ENCODE measurements around the gene JAKMIP1. TPM values are rescaled to one million over a fixed set of nuclear protein-coding genes. Genes with fewer than 3 reads are reported as not detected.

The JAKMIP1 gene
- total RNA-seq, 2 donors from 2014 or later: 0.78 to 1.3 TPM

DNA sequence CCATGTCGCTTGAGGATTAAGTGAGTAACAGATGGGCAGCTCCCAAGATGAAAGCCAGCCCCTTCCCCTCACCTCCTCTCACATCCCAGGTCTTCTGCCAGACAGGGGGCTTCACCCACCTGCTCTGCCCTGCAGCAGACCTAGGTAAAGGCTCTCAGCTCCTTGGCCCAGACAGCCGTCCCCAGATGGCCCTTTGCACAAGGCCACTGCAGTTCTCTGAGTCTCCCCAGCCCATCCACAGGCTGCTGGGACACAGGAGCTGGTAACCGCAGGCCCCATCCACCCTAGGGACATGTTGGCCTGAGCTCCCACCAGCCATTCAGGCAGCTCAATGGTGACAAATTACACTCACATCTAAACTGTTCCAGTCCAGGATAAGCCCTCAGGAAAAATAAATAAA is 197.4 kb downstream of the JAKMIP1 start:
- WGBS, 2 donors: 35 to 80% methylated on average over 3 of the region's 3 CpGs
- intact Hi-C loops (cut with DNase I): no loop called here
- DNase-seq (no peak), ATAC-seq (no peak)
- H3K9me3 ChIP-seq: no peaks in the 10 kb centered on the region
- no peaks in the 10 kb centered on the region for H3K4me1 ChIP-seq
- TF ChIP-seq, protein P1, sequence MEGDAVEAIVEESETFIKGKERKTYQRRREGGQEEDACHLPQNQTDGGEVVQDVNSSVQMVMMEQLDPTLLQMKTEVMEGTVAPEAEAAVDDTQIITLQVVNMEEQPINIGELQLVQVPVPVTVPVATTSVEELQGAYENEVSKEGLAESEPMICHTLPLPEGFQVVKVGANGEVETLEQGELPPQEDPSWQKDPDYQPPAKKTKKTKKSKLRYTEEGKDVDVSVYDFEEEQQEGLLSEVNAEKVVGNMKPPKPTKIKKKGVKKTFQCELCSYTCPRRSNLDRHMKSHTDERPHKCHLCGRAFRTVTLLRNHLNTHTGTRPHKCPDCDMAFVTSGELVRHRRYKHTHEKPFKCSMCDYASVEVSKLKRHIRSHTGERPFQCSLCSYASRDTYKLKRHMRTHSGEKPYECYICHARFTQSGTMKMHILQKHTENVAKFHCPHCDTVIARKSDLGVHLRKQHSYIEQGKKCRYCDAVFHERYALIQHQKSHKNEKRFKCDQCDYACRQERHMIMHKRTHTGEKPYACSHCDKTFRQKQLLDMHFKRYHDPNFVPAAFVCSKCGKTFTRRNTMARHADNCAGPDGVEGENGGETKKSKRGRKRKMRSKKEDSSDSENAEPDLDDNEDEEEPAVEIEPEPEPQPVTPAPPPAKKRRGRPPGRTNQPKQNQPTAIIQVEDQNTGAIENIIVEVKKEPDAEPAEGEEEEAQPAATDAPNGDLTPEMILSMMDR (IDR thresholded peaks at IDR 0.05): no peak
- no peak for TF ChIP-seq POLR2A (IDR thresholded peaks at IDR 0.05)
- H3K4me3 ChIP-seq: no peak overlapping the region
- H3K27me3 ChIP-seq: no peaks in the 10 kb centered on the region
- H3K27ac ChIP-seq: no peak overlapping the region
- H3K36me3 ChIP-seq (replicated peaks in 1 of 2; ENCODE audit: insufficient read depth in 1 of 2, low read depth in 2 of 2): no peaks in the 10 kb centered on the region

DNA sequence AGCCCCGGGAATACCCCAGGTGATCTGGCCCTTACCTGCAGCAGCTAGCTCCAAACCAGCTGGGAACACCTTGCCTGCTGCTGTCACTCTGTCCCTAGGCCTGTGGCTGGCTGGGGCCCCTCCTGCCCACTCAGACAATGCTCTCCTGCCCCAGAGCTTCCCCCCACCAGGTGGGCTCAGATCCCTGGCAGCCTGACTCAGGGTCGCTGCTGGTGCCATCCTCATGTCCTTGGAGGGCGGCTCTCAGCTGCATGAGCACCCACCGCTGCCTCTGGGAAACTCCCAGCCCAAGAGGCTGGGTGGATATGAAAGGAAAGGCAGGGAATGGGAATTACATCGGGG is 197.9 kb downstream of the JAKMIP1 start:
- TF ChIP-seq POLR2A (IDR thresholded peaks at IDR 0.05): no peak
- TF ChIP-seq, protein P1 (IDR thresholded peaks at IDR 0.05): no peak
- no peak overlapping the region for H3K4me3 ChIP-seq
- intact Hi-C loops (cut with DNase I): no loop called here
- H3K9me3 ChIP-seq: no peaks in the 10 kb centered on the region
- no peak overlapping the region for H3K27ac ChIP-seq
- 38 to 55% methylated on average over 1 to 5 of the region's 5 CpGs for WGBS, 2 donors
- ATAC-seq: no peak
- no peaks in the 10 kb centered on the region for H3K4me1 ChIP-seq
- H3K36me3 ChIP-seq (replicated peaks in 1 of 2; ENCODE audit: insufficient read depth in 1 of 2, low read depth in 2 of 2): no peaks in the 10 kb centered on the region
- no peaks in the 10 kb centered on the region for H3K27me3 ChIP-seq
- DNase-seq: no peak

DNA sequence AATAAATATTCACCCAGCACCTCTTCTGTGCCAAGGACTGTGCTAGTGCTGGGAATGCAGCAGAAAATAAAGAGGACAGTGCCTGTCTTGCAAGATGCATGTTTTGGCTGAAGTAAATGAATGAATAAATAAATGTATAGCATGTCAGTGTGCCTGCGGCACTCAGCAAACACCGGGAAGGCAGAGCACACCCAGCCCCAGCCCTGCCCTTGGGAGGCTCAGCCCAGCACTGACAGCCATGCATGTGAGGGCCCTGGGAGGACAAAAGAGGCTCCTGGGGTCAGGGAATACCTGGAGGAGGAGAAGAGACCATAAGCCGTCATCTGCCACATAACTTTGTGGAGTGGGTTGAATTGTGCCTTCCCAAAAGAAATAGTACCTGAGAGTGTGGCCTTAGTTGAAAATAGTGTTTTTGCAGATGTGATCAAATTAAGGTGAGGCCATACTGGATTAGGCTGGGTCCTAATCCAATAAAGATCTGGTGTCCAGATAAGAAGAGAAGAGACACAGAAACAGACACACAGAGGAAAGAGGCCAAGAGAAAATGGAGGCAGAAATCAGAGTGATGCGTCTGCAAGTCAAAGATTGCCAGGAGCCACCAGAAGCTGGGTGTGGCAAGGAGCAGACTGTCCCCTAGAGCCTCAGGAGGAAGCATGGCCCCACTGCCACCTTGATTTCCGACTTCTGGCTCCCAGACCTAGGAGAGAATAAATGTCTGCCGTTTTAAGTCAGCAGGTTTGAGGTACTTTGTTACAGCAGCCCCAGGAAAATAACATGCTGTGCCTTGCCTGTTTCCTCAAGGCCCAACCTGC is 198.5 kb downstream of the JAKMIP1 start:
- Histone ChIP-seq H3K4me1 (no peaks in the 10 kb centered on the region), H3K9me3 (no peaks in the 10 kb centered on the region), H3K27ac (no peak overlapping the region), H3K4me3 (no peak overlapping the region), H3K27me3 (no peaks in the 10 kb centered on the region), H3K36me3 (replicated peaks in 1 of 2; ENCODE audit: insufficient read depth in 1 of 2, low read depth in 2 of 2) (no peaks in the 10 kb centered on the region)
- WGBS, 2 donors: 51 to 56% methylated on average over 5 to 6 of the region's 6 CpGs
- TF ChIP-seq POLR2A (IDR thresholded peaks at IDR 0.05): no peak
- TF ChIP-seq, protein P1 (IDR thresholded peaks at IDR 0.05): no peak
- intact Hi-C loops (cut with DNase I): no loop called here
- DNase-seq (no peak), ATAC-seq (no peak)

DNA sequence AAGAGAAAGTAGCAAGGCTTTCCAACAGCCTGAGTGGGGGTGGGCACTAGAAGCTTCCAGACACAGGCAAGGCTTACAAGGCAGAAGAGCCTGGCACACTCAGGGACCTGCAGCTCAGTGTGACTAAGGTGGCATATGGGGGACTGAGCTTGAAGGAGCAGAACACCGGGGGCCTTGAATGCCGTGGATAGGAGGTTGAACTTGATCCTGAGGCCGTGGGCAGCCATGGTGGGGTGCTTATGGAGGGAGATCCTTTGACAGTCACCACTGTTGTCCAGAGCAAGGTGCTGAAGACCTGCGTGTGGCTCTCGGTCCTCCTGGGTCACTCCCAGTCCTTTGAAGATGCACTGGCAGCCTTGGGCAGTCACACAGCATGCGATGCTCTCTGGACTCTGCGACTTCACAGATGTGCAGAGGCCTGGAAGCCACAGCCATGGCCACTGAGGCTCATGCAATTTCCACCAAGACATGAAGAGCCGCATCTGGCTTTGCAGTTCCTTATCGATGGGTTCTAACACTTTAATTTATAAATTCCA is 200.5 kb downstream of the JAKMIP1 start:
- no peaks in the 10 kb centered on the region for H3K27me3 ChIP-seq
- no peak for TF ChIP-seq POLR2A (IDR thresholded peaks at IDR 0.05)
- TF ChIP-seq, protein P1 (IDR thresholded peaks at IDR 0.05): no peak
- H3K27ac ChIP-seq: no peak overlapping the region
- H3K4me3 ChIP-seq: no peak overlapping the region
- 58 to 79% methylated on average over 4 to 9 of the region's 9 CpGs for WGBS, 2 donors
- H3K9me3 ChIP-seq: no peaks in the 10 kb centered on the region
- H3K36me3 ChIP-seq (replicated peaks in 1 of 2; ENCODE audit: insufficient read depth in 1 of 2, low read depth in 2 of 2): no peaks in the 10 kb centered on the region
- no peaks in the 10 kb centered on the region for H3K4me1 ChIP-seq
- ATAC-seq (no peak), DNase-seq (no peak)
- intact Hi-C loops (cut with DNase I): no loop called here

DNA sequence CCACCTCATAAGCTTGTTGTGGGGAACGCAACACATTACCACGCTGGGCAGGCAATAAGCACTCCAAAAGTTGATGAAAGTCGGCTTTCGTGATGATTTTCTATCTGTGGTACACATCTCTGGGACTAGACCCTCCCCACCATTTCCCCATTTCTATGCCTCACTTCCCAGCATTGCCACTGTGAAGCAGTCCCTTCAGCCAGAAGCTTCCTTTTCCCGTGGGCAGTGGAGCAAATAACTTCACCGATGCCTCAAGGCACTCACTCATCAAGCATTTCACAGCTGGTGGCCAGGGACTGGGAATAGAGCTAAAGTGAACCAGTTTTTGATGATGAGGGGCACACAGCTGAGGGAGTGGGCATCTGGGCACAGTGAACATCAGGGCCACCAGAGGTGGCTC is 201.0 kb downstream of the JAKMIP1 start:
- H3K4me3 ChIP-seq: no peak overlapping the region
- no peaks in the 10 kb centered on the region for H3K36me3 ChIP-seq (replicated peaks in 1 of 2; ENCODE audit: insufficient read depth in 1 of 2, low read depth in 2 of 2)
- no peaks in the 10 kb centered on the region for H3K9me3 ChIP-seq
- ATAC-seq (no peak), DNase-seq (no peak)
- TF ChIP-seq POLR2A (IDR thresholded peaks at IDR 0.05): no peak
- TF ChIP-seq, protein P1 (IDR thresholded peaks at IDR 0.05): no peak
- no peaks in the 10 kb centered on the region for H3K27me3 ChIP-seq
- no peaks in the 10 kb centered on the region for H3K4me1 ChIP-seq
- intact Hi-C loops (cut with DNase I): no loop called here
- WGBS, 2 donors: 55 to 66% methylated on average over 6 of the region's 6 CpGs
- H3K27ac ChIP-seq: no peak overlapping the region

Measured in body of pancreas (tissue), 4 donors.